Liver (tissue), 9 donors: ENCODE results near the gene CLDN3. TPM values are rescaled to one million over a fixed set of nuclear protein-coding genes. Genes with fewer than 3 reads are reported as not detected.

ENCODE experiments used
- DNase-seq: peaks from one replicate; pipeline ENCODE4 v3.0.0-alpha.2; 2017; ENCODE audit warnings: low spot score
- H3K27ac ChIP-seq, 2 donors: one replicate each; pipeline ENCODE4 v1.7.0; 2013; ENCODE audit warnings: inconsistent platforms in 2 of 2, low read length in 2 of 2, control low read depth in 1 of 2, low read depth in 1 of 2, mild to moderate bottlenecking in 1 of 2
- H3K27me3 ChIP-seq, 4 donors: one replicate each; pipeline versions ENCODE4 v1.6.1 to v1.7.0; 2013; ENCODE audit warnings: low read length in 3 of 4, inconsistent platforms in 1 of 4, mild to moderate bottlenecking in 1 of 4, moderate library complexity in 1 of 4; ENCODE audit not compliant: control insufficient read depth in 4 of 4, insufficient read depth in 4 of 4
- H3K36me3 ChIP-seq, 4 donors: one replicate each; pipeline versions ENCODE4 v1.6.1 to v1.7.0; 2013; ENCODE audit warnings: low read length in 3 of 4, mild to moderate bottlenecking in 3 of 4, low read depth in 1 of 4, moderate library complexity in 1 of 4; ENCODE audit not compliant: control insufficient read depth in 4 of 4, insufficient read depth in 3 of 4
- H3K4me1 ChIP-seq, 4 donors: one replicate each; pipeline versions ENCODE4 v1.6.1 to v1.7.0; 2013; ENCODE audit warnings: low read length in 3 of 4, mild to moderate bottlenecking in 3 of 4, moderate library complexity in 1 of 4; ENCODE audit not compliant: control insufficient read depth in 4 of 4, insufficient read depth in 4 of 4
- H3K4me3 ChIP-seq, 3 donors: one replicate each; pipeline versions ENCODE4 v1.6.1 to v1.7.0; 2013; ENCODE audit warnings: low read length in 3 of 3, control low read depth in 1 of 3, low read depth in 1 of 3, mild to moderate bottlenecking in 1 of 3
- H3K9ac ChIP-seq, 2 donors: one replicate each; pipeline ENCODE4 v1.7.0; 2013; ENCODE audit warnings: low read length in 2 of 2, mild to moderate bottlenecking in 2 of 2, moderate library complexity in 2 of 2, control low read depth in 1 of 2, low read depth in 1 of 2
- H3K9me3 ChIP-seq, 4 donors: one replicate each; pipeline versions ENCODE4 v1.6.1 to v1.7.0; 2013; ENCODE audit warnings: low read length in 3 of 4; ENCODE audit not compliant: control insufficient read depth in 4 of 4
- ATF3 ChIP-seq: IDR thresholded peaks from 2 replicates; pipeline ENCODE4 v1.6.1; 2016; ENCODE audit warnings: antibody characterized with exemption
- EGR1 ChIP-seq, 2 donors: IDR thresholded peaks; 2 replicates each; pipeline ENCODE4 v1.6.1; 2016 to 2018; ENCODE audit warnings: antibody characterized with exemption in 2 of 2, low read depth in 2 of 2
- FOXA1 ChIP-seq: IDR thresholded peaks from 2 replicates; pipeline ENCODE4 v1.6.1; 2016; ENCODE audit warnings: antibody characterized with exemption
- FOXA2 ChIP-seq: IDR thresholded peaks from 2 replicates; pipeline ENCODE4 v1.6.1; 2016; ENCODE audit warnings: antibody characterized with exemption
- GABPA ChIP-seq, 2 donors: IDR thresholded peaks in 1 of 2; conservative IDR thresholded peaks in 1 of 2; 2 replicates each; pipeline ENCODE4 v1.6.1; 2016; ENCODE audit warnings: antibody characterized with exemption in 2 of 2, mild to moderate bottlenecking in 1 of 2, moderate library complexity in 1 of 2
- HNF4A ChIP-seq, 2 donors: conservative IDR thresholded peaks; 2 replicates each; pipeline ENCODE4 v1.6.1; 2016; ENCODE audit warnings: antibody characterized with exemption in 2 of 2, mild to moderate bottlenecking in 2 of 2
- HNF4G ChIP-seq: IDR thresholded peaks from 2 replicates; pipeline ENCODE4 v1.6.1; 2016; ENCODE audit warnings: antibody characterized with exemption
- JUND ChIP-seq, 2 donors: IDR thresholded peaks; 2 replicates each; pipeline ENCODE4 v1.6.1; 2016; ENCODE audit warnings: antibody characterized with exemption in 2 of 2
- NR2F2 ChIP-seq: IDR thresholded peaks from 2 replicates; pipeline ENCODE4 v1.6.1; 2016; ENCODE audit warnings: antibody characterized with exemption
- RAD21 ChIP-seq, 2 donors: IDR thresholded peaks; 2 replicates each; pipeline ENCODE4 v1.6.1; 2016; ENCODE audit warnings: antibody characterized with exemption in 2 of 2, mild to moderate bottlenecking in 2 of 2
- RXRA ChIP-seq, 2 donors: IDR thresholded peaks; 2 replicates each; pipeline ENCODE4 v1.6.1; 2017 to 2018; ENCODE audit warnings: antibody characterized with exemption in 2 of 2, mild to moderate bottlenecking in 1 of 2
- SP1 ChIP-seq: IDR thresholded peaks from 2 replicates; pipeline ENCODE4 v1.6.1; 2018; ENCODE audit warnings: antibody characterized with exemption, mild to moderate bottlenecking
- TAF1 ChIP-seq: conservative IDR thresholded peaks from 2 replicates; pipeline ENCODE4 v1.6.1; 2016; ENCODE audit warnings: antibody characterized with exemption, mild to moderate bottlenecking
- YY1 ChIP-seq: IDR thresholded peaks from 2 replicates; pipeline ENCODE4 v1.6.1; 2016; ENCODE audit warnings: antibody characterized with exemption, mild to moderate bottlenecking
- WGBS: extraction: QIAGEN DNeasy Blood & Tissue Kit; methylation state at CpG from one replicate; pipeline ENCODE4 v1.1.7; 2013; 5-methylcytosine and 5-hydroxymethylcytosine counted together
- polyA plus RNA-seq, 2 donors: library from polyadenylated mRNA; stranded (reverse) in 1 of 2; unstranded in 1 of 2; fragments of 200-250 nt in 1 of 2; fragments of >200 nt in 1 of 2; fragmentation: Nextera tagmentation in 1 of 2; extraction: Ambion mirVana in 1 of 2; gene quantifications; one replicate each; pipeline versions ENCODE4 v1.2.1 to v1.2.3, GENCODE V29; 2013 to 2015
- total RNA-seq, 2 donors: library from RNA; depleted of rRNA; stranded (reverse); fragments of >200 nt; gene quantifications; one replicate each; pipeline ENCODE4 v1.2.3, GENCODE V29; 2014
- TF ChIP-seq, protein P1 (sequence below): IDR thresholded peaks from 2 replicates; pipeline ENCODE4 v1.6.1; 2016; ENCODE audit warnings: antibody characterized with exemption, mild to moderate bottlenecking
- TF ChIP-seq, protein P2 (sequence below): IDR thresholded peaks from 2 replicates; pipeline ENCODE4 v1.6.1; 2016; ENCODE audit warnings: antibody characterized with exemption
- TF ChIP-seq, protein P3 (sequence below): IDR thresholded peaks from 2 replicates; pipeline ENCODE4 v1.6.1; 2016; ENCODE audit warnings: antibody characterized with exemption
- TF ChIP-seq, protein P4 (sequence below): fragments of 150-350 bp; IDR thresholded peaks from 2 replicates; pipeline ENCODE4 v1.5.1; 2017; ENCODE audit warnings: improper control_type of control experiment, low read depth, low read length; ENCODE audit not compliant: missing input control
- donor health status: healthy.
- donor health status: healthy.
- donor health status: healthy.
- donor health status: healthy.
- donor health status: healthy.

The CLDN3 gene
- total and polyA plus RNA-seq, 4 donors, result 3.6 to 43.0 (median 22.9) TPM

DNA sequence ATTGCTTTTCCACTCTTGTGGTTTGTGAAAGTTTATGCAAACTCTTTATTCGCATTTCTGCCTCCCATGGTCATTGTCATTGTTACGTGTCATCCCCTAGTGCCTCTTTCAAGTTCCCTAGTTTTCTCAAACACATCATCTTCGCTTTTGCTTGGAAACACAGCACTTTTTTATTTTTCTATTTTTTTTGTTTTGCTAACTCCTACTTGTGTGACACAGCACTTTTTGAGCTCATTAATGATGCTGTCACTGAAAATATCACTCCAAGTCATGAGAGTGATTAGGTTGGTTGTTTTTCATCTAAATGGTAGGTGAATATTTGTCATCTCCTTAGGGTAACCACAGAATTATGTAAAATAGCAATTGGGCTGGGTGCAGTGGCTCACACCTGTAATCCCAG is 42.1 kb downstream of the CLDN3 start:
- TF ChIP-seq SP1 (no peak), HNF4G (no peak), GABPA (IDR thresholded peaks at IDR 0.05 in 1 of 2, conservative IDR thresholded peaks at IDR 0.05 in 1 of 2) (no peak), FOXA1 (no peak), RXRA (IDR thresholded peaks at IDR 0.05) (no peak), YY1 (no peak), NR2F2 (no peak), HNF4A (conservative IDR thresholded peaks at IDR 0.05) (no peak), JUND (IDR thresholded peaks at IDR 0.05) (no peak), TAF1 (no peak), RAD21 (IDR thresholded peaks at IDR 0.05) (no peak), EGR1 (IDR thresholded peaks at IDR 0.05; ENCODE audit: low read depth in 2 of 2) (no peak), FOXA2 (no peak), ATF3 (no peak)
- TF ChIP-seq, protein P1, sequence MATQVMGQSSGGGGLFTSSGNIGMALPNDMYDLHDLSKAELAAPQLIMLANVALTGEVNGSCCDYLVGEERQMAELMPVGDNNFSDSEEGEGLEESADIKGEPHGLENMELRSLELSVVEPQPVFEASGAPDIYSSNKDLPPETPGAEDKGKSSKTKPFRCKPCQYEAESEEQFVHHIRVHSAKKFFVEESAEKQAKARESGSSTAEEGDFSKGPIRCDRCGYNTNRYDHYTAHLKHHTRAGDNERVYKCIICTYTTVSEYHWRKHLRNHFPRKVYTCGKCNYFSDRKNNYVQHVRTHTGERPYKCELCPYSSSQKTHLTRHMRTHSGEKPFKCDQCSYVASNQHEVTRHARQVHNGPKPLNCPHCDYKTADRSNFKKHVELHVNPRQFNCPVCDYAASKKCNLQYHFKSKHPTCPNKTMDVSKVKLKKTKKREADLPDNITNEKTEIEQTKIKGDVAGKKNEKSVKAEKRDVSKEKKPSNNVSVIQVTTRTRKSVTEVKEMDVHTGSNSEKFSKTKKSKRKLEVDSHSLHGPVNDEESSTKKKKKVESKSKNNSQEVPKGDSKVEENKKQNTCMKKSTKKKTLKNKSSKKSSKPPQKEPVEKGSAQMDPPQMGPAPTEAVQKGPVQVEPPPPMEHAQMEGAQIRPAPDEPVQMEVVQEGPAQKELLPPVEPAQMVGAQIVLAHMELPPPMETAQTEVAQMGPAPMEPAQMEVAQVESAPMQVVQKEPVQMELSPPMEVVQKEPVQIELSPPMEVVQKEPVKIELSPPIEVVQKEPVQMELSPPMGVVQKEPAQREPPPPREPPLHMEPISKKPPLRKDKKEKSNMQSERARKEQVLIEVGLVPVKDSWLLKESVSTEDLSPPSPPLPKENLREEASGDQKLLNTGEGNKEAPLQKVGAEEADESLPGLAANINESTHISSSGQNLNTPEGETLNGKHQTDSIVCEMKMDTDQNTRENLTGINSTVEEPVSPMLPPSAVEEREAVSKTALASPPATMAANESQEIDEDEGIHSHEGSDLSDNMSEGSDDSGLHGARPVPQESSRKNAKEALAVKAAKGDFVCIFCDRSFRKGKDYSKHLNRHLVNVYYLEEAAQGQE, result no peak
- TF ChIP-seq, protein P2, sequence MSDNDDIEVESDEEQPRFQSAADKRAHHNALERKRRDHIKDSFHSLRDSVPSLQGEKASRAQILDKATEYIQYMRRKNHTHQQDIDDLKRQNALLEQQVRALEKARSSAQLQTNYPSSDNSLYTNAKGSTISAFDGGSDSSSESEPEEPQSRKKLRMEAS, result no peak
- TF ChIP-seq, protein P3, sequence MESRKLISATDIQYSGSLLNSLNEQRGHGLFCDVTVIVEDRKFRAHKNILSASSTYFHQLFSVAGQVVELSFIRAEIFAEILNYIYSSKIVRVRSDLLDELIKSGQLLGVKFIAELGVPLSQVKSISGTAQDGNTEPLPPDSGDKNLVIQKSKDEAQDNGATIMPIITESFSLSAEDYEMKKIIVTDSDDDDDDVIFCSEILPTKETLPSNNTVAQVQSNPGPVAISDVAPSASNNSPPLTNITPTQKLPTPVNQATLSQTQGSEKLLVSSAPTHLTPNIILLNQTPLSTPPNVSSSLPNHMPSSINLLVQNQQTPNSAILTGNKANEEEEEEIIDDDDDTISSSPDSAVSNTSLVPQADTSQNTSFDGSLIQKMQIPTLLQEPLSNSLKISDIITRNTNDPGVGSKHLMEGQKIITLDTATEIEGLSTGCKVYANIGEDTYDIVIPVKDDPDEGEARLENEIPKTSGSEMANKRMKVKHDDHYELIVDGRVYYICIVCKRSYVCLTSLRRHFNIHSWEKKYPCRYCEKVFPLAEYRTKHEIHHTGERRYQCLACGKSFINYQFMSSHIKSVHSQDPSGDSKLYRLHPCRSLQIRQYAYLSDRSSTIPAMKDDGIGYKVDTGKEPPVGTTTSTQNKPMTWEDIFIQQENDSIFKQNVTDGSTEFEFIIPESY, result no peak
- TF ChIP-seq, protein P4, sequence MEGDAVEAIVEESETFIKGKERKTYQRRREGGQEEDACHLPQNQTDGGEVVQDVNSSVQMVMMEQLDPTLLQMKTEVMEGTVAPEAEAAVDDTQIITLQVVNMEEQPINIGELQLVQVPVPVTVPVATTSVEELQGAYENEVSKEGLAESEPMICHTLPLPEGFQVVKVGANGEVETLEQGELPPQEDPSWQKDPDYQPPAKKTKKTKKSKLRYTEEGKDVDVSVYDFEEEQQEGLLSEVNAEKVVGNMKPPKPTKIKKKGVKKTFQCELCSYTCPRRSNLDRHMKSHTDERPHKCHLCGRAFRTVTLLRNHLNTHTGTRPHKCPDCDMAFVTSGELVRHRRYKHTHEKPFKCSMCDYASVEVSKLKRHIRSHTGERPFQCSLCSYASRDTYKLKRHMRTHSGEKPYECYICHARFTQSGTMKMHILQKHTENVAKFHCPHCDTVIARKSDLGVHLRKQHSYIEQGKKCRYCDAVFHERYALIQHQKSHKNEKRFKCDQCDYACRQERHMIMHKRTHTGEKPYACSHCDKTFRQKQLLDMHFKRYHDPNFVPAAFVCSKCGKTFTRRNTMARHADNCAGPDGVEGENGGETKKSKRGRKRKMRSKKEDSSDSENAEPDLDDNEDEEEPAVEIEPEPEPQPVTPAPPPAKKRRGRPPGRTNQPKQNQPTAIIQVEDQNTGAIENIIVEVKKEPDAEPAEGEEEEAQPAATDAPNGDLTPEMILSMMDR, result no peak
- Histone ChIP-seq H3K4me1 (peaks cover 0 to 2% (median 0%) of the 10 kb centered on the region in 4 donors), H3K9ac (no peak overlapping the region), H3K36me3 (no peaks in the 10 kb centered on the region), H3K4me3 (no peak overlapping the region), H3K27ac (no peak overlapping the region), H3K9me3 (no peaks in the 10 kb centered on the region), H3K27me3 (no peaks in the 10 kb centered on the region)
- 77% methylated on average over 3 of the region's 3 CpGs for WGBS
- no peak for DNase-seq
